Measurements from ENCODE around the gene VARS2.
A peak's percentile ranks its signal among the peaks of the same experiment; 100 is the strongest.

The VARS2 gene

DNA sequence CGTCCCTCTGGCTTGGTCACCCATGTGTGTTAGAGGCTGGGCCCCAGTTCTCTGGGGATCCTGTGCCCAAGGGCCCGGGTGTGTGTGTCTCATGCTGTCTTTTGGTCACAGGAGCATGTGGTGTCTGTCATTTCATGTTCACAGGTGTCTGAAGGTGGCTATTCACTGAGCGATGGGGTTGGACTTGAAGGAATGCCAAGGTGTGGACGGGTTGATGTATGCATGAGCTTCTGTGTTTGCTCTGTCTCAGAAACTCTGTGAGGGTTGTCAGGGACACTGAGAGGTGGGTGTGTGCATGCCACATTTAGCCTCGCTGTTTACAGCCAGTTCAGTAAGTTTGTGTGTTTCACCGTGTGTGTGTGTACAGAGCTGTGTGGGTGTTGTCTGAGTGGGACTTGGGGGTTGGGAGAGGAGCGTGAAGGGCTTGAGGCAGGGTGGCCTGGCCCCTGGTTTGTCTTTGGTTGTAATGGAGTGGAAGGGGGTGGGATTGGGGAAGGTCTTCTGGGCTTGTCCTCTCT, 28.5 kb upstream of the VARS2 start:
- no peak for TF ChIP-seq CTCF (IDR thresholded peaks at IDR 0.05)
- no peak for DNase-seq (ENCODE audit: low spot score)
- H3K4me3 ChIP-seq, result peak overlapping the region; percentile 94

GRCh38 chr6:30885999-30886896, 27.8 kb upstream of the VARS2 start:
- Histone ChIP-seq H3K4me3 (peak overlapping the region; percentile 94), H3K27ac (peak overlapping the region; percentile 91 to 93)
- no peak for TF ChIP-seq CTCF (IDR thresholded peaks at IDR 0.05)
- DNase-seq (ENCODE audit: low spot score), result no peak

More for the DNA sequence above, 28.5 kb upstream of the VARS2 start:
- H3K27ac ChIP-seq, result peak overlapping the region; percentile 91 to 93

DNA sequence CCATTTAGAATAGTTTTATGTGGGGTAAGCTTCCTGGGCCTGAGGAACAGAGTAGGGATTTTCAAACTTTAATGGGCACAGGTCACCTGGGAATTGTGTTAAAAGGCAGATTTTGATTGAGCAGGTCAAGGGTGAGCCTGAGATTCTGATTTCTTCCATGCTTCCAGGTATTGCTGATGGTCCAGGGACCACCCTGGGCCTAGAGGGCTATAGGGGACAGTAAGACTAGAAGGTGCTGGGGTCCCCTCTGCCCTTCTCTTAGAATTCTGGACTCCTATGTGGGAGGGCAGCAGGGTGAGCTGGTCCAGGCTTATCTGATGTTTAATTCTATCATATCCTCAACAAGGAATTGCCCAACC, 27.2 kb upstream of the VARS2 start:
- DNase-seq (ENCODE audit: low spot score), result no peak
- no peak for TF ChIP-seq CTCF (IDR thresholded peaks at IDR 0.05)
- H3K27ac ChIP-seq, result peak overlapping the region in 1 of 2 donors; percentile 93
- H3K4me3 ChIP-seq, result peak overlapping the region; percentile 94

DNA sequence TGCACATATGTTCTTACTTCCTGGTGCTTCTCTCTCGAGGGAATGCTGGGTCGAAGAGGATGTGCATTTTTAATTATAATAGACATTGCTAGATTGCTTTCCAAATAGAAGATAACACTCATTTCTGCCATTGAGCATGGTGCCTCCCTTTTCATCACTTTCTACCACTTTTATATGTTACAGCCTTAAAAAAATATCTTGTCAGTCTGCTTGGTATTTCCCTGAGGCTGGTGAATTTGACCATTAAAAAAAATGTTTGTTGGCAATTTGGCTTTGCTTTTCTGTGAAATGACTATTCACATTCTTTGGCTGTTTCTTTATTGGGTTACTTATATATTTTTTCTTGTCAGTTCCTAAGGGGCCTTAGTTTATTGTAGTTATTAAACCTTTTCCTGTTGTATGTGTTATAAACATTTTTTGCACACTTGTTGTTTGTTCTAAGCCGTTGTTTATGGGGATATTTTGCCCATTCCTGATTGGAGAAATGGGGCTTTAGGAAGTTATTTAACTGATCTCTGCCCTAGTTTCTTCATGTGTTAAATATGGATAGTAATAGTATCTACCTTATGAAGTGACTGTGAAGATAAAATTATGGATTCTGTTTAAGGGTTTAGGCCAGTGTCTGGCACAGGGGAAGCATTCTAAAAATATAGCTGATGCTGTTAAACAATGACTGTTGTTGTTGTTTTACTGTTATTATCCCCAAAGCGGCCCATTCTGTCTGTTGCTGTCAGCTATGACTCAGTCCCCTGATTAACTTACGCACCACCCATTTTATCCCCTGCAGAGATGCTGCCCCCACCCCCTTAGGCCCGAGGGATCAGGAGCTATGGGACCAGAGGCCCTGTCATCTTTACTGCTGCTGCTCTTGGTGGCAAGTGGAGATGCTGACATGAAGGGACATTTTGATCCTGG, 25.9 kb upstream of the VARS2 start:
- no peak for DNase-seq (ENCODE audit: low spot score)
- Histone ChIP-seq H3K4me3 (no peak overlapping the region), H3K27ac (no peak overlapping the region)
- TF ChIP-seq CTCF (IDR thresholded peaks at IDR 0.05), result no peak

- TF ChIP-seq CTCF (IDR thresholded peaks at IDR 0.05), result no peak
- no peak overlapping the region for H3K27ac ChIP-seq
- DNase-seq (ENCODE audit: low spot score), result no peak
- H3K4me3 ChIP-seq, result no peak overlapping the region
These were observed 25.1 kb upstream of the VARS2 start for GRCh38 chr6:30888816-30889495.

- H3K27ac ChIP-seq, result no peak overlapping the region
- no peak overlapping the region for H3K4me3 ChIP-seq
- TF ChIP-seq CTCF (IDR thresholded peaks at IDR 0.05), result no peak
- no peak for DNase-seq (ENCODE audit: low spot score)
These were observed 24.5 kb upstream of the VARS2 start for GRCh38 chr6:30889496-30889885.
